SJCRH30 (cell line): ENCODE data around the gene TRIM9. TPM values are rescaled to one million over a fixed set of nuclear protein-coding genes. Genes with fewer than 3 reads are reported as not detected.

ENCODE experiments used
- DNase-seq, 2 experiments: peaks; one replicate each; pipeline ENCODE4 v3.0.0-alpha.2; 2015 to 2020
- H3K27ac ChIP-seq: fragments of 250-450 bp; sonication (Bioruptor Pico); 2 replicates; pipeline ENCODE4 v1.5.1; 2020; ENCODE audit warnings: mild to moderate bottlenecking, moderate library complexity
- H3K27me3 ChIP-seq: fragments of 250-450 bp; sonication (Bioruptor Pico); 2 replicates; pipeline ENCODE4 v1.5.1; 2020; ENCODE audit warnings: mild to moderate bottlenecking, moderate library complexity
- H3K36me3 ChIP-seq: fragments of 250-450 bp; sonication (Bioruptor Pico); 2 replicates; pipeline ENCODE4 v1.5.1; 2020; ENCODE audit warnings: mild to moderate bottlenecking, moderate library complexity
- H3K4me1 ChIP-seq: fragments of 250-450 bp; sonication (Bioruptor Pico); 2 replicates; pipeline ENCODE4 v1.5.1; 2020; ENCODE audit warnings: mild to moderate bottlenecking, moderate library complexity
- H3K4me3 ChIP-seq: fragments of 250-450 bp; sonication (Bioruptor Pico); 2 replicates; pipeline ENCODE4 v1.5.1; 2020; ENCODE audit warnings: mild to moderate bottlenecking, moderate library complexity
- H3K9me3 ChIP-seq: fragments of 250-450 bp; sonication (Bioruptor Pico); replicated peaks from 2 replicates; pipeline ENCODE4 v1.5.1; 2020; ENCODE audit warnings: mild to moderate bottlenecking, moderate library complexity
- total RNA-seq: library from RNA; depleted of rRNA; stranded (reverse); fragments of >200 nt; shearing (Covaris generic); gene quantifications from 2 replicates; pipeline ENCODE4 v1.2.3, GENCODE V29; 2014

TRIM9 gene
- total RNA-seq, 1 experiment from 2014 or later, result 1.6 TPM

DNA sequence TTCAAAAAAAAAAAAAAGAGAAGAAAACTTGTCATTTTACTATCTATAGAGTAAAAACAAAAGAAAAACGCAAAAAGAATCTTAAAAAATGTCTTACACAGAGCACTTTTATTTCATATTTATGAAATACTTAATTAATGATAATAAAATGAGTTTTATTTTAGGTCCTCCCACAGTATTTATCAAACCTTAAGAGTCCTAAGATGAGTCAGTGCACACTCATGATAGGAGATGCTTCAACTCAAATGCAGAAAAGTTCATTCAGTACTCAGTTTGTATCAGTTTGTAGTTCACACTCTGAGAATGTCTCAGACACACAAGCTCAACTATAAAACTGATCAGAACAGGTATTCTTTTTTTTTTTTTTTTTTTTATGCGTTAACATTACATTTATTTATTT, 41.7 kb downstream of the TRIM9 start:
- H3K27me3 ChIP-seq, result no peaks in the 10 kb centered on the region
- H3K9me3 ChIP-seq, result no peaks in the 10 kb centered on the region
- H3K4me1 ChIP-seq, result no peaks in the 10 kb centered on the region
- H3K4me3 ChIP-seq, result no peak overlapping the region
- no peak overlapping the region for H3K27ac ChIP-seq
- H3K36me3 ChIP-seq, result no peaks in the 10 kb centered on the region
- no peak for DNase-seq

- Histone ChIP-seq H3K4me1 (no peaks in the 10 kb centered on the region), H3K27me3 (no peaks in the 10 kb centered on the region), H3K9me3 (no peaks in the 10 kb centered on the region), H3K36me3 (no peaks in the 10 kb centered on the region), H3K27ac (no peak overlapping the region), H3K4me3 (no peak overlapping the region)
- no peak for DNase-seq
Observed at GRCh38 chr14:51044961-51045360, 49.9 kb downstream of the TRIM9 start.

DNA sequence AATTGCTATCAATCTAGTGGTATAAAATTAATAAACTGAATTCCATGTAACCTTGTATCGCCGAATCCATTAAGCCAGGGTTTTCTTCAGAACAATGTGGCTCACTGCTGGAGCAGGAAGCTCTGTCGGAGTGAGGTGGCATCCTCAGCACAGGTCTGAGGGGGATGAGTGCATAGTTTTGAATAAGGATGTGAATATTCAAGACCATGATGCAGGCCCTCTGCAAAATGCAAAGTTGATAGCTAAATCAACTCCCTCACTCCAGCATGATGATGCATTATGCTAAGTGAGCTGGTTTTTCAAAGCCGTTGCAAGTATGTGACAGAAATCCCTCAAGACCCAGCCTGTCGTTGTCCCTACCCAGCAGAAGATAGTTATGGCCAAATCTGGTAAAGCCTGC, 53.0 kb downstream of the TRIM9 start:
- H3K4me3 ChIP-seq, result no peak overlapping the region
- no peaks in the 10 kb centered on the region for H3K36me3 ChIP-seq
- H3K27ac ChIP-seq, result no peak overlapping the region
- no peaks in the 10 kb centered on the region for H3K4me1 ChIP-seq
- no peaks in the 10 kb centered on the region for H3K27me3 ChIP-seq
- no peak for DNase-seq
- no peaks in the 10 kb centered on the region for H3K9me3 ChIP-seq

GRCh38 chr14:51041108-51041531, 53.8 kb downstream of the TRIM9 start:
- no peak overlapping the region for H3K4me3 ChIP-seq
- H3K27ac ChIP-seq, result no peak overlapping the region
- no peaks in the 10 kb centered on the region for H3K9me3 ChIP-seq
- no peaks in the 10 kb centered on the region for H3K27me3 ChIP-seq
- no peak for DNase-seq
- H3K36me3 ChIP-seq, result no peaks in the 10 kb centered on the region
- no peaks in the 10 kb centered on the region for H3K4me1 ChIP-seq

GRCh38 chr14:51039252-51039651, 55.7 kb downstream of the TRIM9 start:
- no peak overlapping the region for H3K27ac ChIP-seq
- no peaks in the 10 kb centered on the region for H3K9me3 ChIP-seq
- H3K4me3 ChIP-seq, result no peak overlapping the region
- no peak for DNase-seq
- H3K4me1 ChIP-seq, result no peaks in the 10 kb centered on the region
- no peaks in the 10 kb centered on the region for H3K36me3 ChIP-seq
- H3K27me3 ChIP-seq, result no peaks in the 10 kb centered on the region

DNA sequence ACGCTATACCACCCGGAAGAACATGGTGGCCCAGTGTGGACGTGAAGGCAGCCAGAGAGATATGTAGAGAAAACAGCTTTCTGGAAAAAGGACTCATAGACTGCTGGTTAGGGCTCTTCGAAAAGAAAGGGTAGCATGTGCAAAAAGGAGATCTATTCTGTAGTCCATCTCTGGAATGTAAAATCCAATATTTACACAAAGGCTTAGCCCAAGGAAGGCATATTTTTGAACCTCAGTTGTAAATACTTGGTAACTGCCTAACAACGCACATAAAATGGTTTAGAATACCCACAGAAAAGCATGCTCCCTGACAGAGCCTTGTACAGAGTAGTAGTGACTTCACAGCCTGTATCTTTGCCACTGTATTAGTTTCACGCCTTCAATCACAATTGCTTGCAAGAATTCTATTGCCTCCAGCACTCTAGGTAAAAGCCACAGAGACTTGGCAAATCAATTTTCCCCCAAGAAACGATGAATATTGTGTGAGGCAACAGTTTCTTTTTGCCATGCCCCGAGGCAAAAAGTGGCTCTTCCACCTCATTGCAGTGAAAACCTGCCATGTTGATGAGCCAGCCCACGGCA, 59.2 kb downstream of the TRIM9 start:
- DNase-seq, result no peak
- H3K27ac ChIP-seq, result no peak overlapping the region
- H3K27me3 ChIP-seq, result no peaks in the 10 kb centered on the region
- no peak overlapping the region for H3K4me3 ChIP-seq
- no peaks in the 10 kb centered on the region for H3K36me3 ChIP-seq
- H3K9me3 ChIP-seq, result no peaks in the 10 kb centered on the region
- H3K4me1 ChIP-seq, result no peaks in the 10 kb centered on the region

- no peak overlapping the region for H3K27ac ChIP-seq
- no peak overlapping the region for H3K4me3 ChIP-seq
- no peak for DNase-seq
- no peaks in the 10 kb centered on the region for H3K4me1 ChIP-seq
- no peaks in the 10 kb centered on the region for H3K27me3 ChIP-seq
- H3K9me3 ChIP-seq, result no peaks in the 10 kb centered on the region
- no peaks in the 10 kb centered on the region for H3K36me3 ChIP-seq
Observed at GRCh38 chr14:51028851-51029754, 65.8 kb downstream of the TRIM9 start.

DNA sequence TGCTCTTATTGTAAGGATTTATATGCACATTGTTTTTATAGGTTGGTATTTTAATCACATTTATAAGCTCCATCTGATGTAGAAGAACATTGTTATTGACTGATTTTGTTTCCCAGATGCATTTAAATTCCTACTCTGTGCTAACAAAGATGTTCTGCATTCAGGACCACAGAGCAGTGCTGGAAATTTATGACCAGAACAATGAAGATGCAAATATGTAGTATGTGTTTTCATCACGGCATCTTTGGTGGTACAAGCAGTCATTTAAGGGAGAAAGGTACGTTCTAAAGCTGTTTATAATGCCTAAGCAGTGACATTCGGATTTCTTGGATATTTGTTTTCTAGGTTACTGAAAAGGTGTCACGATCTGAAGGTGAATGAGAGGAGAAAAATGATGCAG, 66.5 kb downstream of the TRIM9 start:
- no peak for DNase-seq

GRCh38 chr14:51024377-51024776, 70.5 kb downstream of the TRIM9 start:
- Histone ChIP-seq H3K4me1 (peaks cover 9% of the 10 kb centered on the region), H3K4me3 (no peak overlapping the region), H3K27me3 (no peaks in the 10 kb centered on the region), H3K27ac (no peak overlapping the region), H3K9me3 (no peaks in the 10 kb centered on the region), H3K36me3 (no peaks in the 10 kb centered on the region)
- no peak for DNase-seq

More for the DNA sequence above, 66.5 kb downstream of the TRIM9 start:
- Histone ChIP-seq H3K36me3 (no peaks in the 10 kb centered on the region), H3K27me3 (no peaks in the 10 kb centered on the region), H3K4me1 (no peaks in the 10 kb centered on the region), H3K27ac (no peak overlapping the region), H3K4me3 (no peak overlapping the region), H3K9me3 (no peaks in the 10 kb centered on the region)

DNA sequence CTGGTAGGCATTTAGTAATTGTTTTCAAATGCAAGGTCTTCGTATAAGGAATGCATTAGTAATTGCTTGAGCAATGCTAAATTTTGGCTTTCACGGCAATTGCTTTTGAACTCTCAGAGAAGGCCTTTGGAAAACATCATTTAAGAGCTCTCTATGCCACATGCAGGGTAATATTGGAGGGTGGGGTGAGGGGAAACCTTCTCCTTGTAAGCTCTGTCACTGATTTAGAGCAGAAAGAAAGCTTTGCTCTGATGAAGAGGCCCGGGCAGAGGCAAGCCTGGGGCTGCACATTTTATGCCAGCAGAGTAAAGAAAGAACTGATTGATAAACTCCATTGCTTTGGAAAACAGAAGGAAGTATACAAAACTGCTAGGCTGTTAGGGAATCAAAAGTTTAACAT, 70.9 kb downstream of the TRIM9 start:
- Histone ChIP-seq H3K4me1 (peaks cover 9% of the 10 kb centered on the region), H3K9me3 (no peaks in the 10 kb centered on the region), H3K4me3 (no peak overlapping the region), H3K27ac (no peak overlapping the region), H3K27me3 (no peaks in the 10 kb centered on the region), H3K36me3 (no peaks in the 10 kb centered on the region)
- no peak for DNase-seq

DNA sequence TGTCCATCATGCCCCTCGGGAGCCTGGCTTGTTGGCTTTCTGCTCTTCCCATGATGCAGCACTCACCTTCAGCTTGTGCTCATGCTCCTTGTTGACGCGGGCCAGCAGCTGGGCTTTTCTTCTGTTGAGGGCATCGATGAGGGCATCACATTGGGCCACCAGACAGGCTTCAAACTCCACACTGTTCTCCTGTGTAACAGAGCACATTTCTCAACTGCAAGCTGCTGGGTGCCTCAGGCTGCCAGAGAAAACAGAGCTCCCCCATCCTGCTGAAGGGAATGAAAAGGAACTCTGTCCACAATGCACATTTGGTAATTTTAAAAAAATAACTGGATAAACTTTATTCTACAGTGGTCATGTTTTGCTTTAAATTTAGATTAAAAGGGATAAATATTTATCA, 72.1 kb downstream of the TRIM9 start:
- no peak for DNase-seq
- Histone ChIP-seq H3K27ac (no peak overlapping the region), H3K36me3 (no peaks in the 10 kb centered on the region), H3K4me1 (peaks cover 9% of the 10 kb centered on the region), H3K9me3 (no peaks in the 10 kb centered on the region), H3K27me3 (no peaks in the 10 kb centered on the region), H3K4me3 (no peak overlapping the region)

DNA sequence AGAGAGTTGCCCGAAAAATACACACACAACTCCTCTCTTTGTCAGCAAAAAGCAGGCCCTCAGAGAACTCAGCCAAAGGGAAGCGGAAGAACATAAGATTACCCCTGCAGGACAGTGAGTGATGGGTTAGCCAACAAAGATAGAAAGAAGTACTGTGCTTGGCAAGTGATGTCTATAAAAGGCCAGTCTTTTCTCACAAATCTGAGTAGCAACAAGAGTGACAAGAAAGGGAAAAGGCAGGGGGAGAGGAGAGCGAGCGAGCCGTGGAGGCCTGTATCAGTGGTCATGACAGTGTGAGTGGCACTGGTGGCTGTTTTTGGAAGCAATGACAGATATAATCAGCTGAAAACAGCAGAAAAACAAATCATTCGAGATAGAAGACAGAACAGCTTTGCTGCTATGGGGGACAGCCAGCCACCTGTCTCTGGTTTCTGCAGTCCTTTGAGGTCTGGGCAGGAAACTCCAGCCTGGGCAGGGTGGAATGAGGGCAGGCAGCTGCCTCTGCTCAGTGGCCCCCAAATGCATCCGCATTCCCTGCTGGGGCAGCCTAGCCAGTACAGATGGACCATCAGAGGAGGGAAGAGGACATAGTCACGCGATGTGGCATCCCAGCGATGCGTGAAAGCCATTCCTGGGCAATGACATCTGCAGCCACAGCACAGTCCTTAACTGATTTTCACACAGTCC, 74.7 kb downstream of the TRIM9 start:
- no peaks in the 10 kb centered on the region for H3K9me3 ChIP-seq
- H3K4me1 ChIP-seq, result peaks cover 9% of the 10 kb centered on the region
- no peaks in the 10 kb centered on the region for H3K36me3 ChIP-seq
- H3K27me3 ChIP-seq, result no peaks in the 10 kb centered on the region
- no peak overlapping the region for H3K4me3 ChIP-seq
- H3K27ac ChIP-seq, result peak overlapping the region; percentile 74
- DNase-seq, result peak; percentile 76 to 81

GRCh38 chr14:51019089-51019488, 75.8 kb downstream of the TRIM9 start:
- Histone ChIP-seq H3K27me3 (no peaks in the 10 kb centered on the region), H3K4me1 (peaks cover 9% of the 10 kb centered on the region), H3K9me3 (no peaks in the 10 kb centered on the region), H3K4me3 (no peak overlapping the region), H3K36me3 (no peaks in the 10 kb centered on the region), H3K27ac (peak overlapping the region; percentile 74; the same call in 1 of the 2 replicates)
- no peak for DNase-seq

DNA sequence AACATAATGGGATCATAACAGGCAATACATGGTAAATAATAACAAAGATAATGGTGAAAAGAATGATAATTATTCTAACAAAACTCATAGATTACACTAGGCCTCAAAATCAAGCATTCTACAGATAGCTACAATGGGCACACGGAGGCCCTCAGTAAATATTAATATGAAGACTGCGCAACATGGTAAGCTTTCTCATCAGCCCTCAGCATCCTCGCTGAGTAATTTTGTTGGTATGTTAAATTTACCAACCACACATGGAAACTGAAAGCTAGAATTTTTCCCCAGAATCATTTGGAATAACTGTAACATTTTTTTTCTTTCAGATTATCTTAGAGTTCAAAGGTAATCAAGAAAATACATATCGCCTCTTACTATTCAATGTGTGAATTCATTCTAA, 76.4 kb downstream of the TRIM9 start:
- peaks cover 9% of the 10 kb centered on the region for H3K4me1 ChIP-seq
- H3K36me3 ChIP-seq, result no peaks in the 10 kb centered on the region
- H3K4me3 ChIP-seq, result no peak overlapping the region
- no peaks in the 10 kb centered on the region for H3K27me3 ChIP-seq
- DNase-seq, result no peak
- H3K9me3 ChIP-seq, result no peaks in the 10 kb centered on the region
- H3K27ac ChIP-seq, result no peak overlapping the region

DNA sequence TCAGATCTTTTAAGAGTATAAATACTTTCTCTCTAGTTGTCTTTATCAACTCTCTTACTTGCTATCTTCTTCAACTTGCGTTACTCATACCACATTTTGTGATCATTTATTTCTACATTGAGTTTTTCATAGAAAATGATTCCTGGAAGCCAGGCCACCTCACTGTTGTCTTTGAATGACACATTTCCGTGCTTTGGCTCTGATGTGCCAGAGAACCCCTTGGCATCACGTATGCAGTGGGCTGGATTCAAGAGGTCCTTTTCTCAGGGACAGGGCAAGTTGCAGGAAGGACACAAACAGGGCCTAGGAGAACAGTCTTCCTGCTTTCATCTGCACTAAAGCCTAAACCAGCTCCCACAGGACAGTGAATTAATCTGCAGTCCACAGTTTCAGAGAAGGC, 80.3 kb downstream of the TRIM9 start:
- Histone ChIP-seq H3K27me3 (0 out of 2 replicates have a peak, but pooled peaks cover 4% of the 10 kb centered on the region), H3K4me1 (no peaks in the 10 kb centered on the region), H3K36me3 (no peaks in the 10 kb centered on the region), H3K9me3 (no peaks in the 10 kb centered on the region), H3K27ac (no peak overlapping the region), H3K4me3 (no peak overlapping the region)
- DNase-seq, result no peak
